Activated T-helper 17 cell treated with anti-CD3 and anti-CD28 coated beads, Interleukin-2, amount 50 U/mL, for 72 hours (primary cell): ENCODE results near the gene TST. TPM values are rescaled to one million over a fixed set of nuclear protein-coding genes. Genes with fewer than 3 reads are reported as not detected.

ENCODE experiments used
- ATAC-seq: fragments of 150-1000 bp; cut with Tn5 transposase; replicated peaks from 2 replicates; pipeline ENCODE4 v1.10.0; 2021; ENCODE audit warnings: mild to moderate bottlenecking, moderate library complexity
- H3K27ac Mint-ChIP-seq: one replicate; pipeline ENCODE4 v1.8.0; 2022; ENCODE audit warnings: mixed read lengths
- H3K27me3 Mint-ChIP-seq: one replicate; pipeline ENCODE4 v1.8.0; 2022; ENCODE audit warnings: mixed read lengths
- H3K36me3 Mint-ChIP-seq: one replicate; pipeline ENCODE4 v1.8.0; 2022; ENCODE audit warnings: low read depth, mild to moderate bottlenecking, mixed read lengths
- H3K4me1 Mint-ChIP-seq: one replicate; pipeline ENCODE4 v1.8.0; 2022; ENCODE audit warnings: mixed read lengths
- H3K4me3 Mint-ChIP-seq: one replicate; pipeline ENCODE4 v1.8.0; 2022; ENCODE audit warnings: mild to moderate bottlenecking, mixed read lengths
- H3K9me3 Mint-ChIP-seq: one replicate; pipeline ENCODE4 v1.8.0; 2022; ENCODE audit warnings: mixed read lengths
- total RNA-seq, 2 donors: library from RNA; stranded (reverse); gene quantifications; one replicate each; pipeline ENCODE4 v1.2.3, GENCODE V29; 2022

TST gene
- total RNA-seq, 2 donors from 2014 or later = 8.2 to 14.5 TPM

- no peaks in the 10 kb centered on the region for H3K9me3 Mint-ChIP-seq
- H3K27ac Mint-ChIP-seq = no peak overlapping the region
- no peaks in the 10 kb centered on the region for H3K36me3 Mint-ChIP-seq
- no peak overlapping the region for H3K4me3 Mint-ChIP-seq
- peaks cover 7% of the 10 kb centered on the region for H3K27me3 Mint-ChIP-seq
- no peaks in the 10 kb centered on the region for H3K4me1 Mint-ChIP-seq
- ATAC-seq = no peak
These were observed 11.5 kb upstream of the TST start for GRCh38 chr22:37030560-37031281.

DNA sequence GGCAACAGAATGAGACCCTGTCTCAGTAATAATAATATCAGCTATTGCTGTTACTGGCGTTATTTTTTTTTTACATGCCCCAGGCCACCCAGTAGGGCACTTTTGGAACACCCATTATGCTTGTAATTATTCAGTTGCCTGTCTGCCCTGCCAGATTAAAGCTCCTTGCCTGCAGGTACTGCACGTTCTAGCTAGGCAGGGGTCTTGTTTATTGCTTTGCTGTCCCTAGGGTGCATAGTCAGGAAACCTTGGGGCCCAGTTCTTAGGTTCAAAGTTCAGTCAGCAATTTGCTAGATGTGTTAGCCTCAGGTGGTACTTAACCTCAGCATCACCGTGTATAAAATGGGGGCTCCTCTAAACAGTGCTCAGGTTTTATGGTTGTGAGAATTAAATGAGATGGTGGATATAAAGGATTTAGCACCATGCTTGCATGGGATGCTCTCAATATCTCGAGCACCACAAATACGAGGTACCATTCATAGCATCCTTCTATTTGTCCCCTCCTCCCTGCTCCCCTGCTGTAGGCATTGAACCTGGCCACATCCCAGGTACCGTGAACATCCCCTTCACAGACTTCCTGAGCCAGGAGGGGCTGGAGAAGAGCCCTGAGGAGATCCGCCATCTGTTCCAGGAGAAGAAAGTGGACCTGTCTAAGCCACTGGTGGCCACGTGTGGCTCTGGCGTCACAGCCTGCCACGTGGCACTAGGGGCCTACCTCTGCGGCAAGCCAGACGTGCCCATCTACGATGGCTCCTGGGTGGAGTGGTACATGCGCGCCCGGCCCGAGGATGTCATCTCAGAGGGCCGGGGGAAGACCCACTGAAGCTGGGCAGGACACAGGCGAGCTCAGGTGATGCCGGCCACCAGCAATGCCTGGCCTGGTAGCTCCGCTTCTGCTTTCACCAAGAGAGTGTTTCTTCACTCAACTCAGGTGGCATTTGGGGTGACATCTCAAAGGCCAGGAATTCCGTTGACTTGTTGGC lies 9.7 kb upstream of the TST start:
- H3K4me3 Mint-ChIP-seq = no peak overlapping the region
- peaks cover 3% of the 10 kb centered on the region for H3K4me1 Mint-ChIP-seq
- no peak for ATAC-seq
- H3K9me3 Mint-ChIP-seq = no peaks in the 10 kb centered on the region
- no peaks in the 10 kb centered on the region for H3K27me3 Mint-ChIP-seq
- peaks cover 4% of the 10 kb centered on the region for H3K36me3 Mint-ChIP-seq
- H3K27ac Mint-ChIP-seq = no peak overlapping the region

DNA sequence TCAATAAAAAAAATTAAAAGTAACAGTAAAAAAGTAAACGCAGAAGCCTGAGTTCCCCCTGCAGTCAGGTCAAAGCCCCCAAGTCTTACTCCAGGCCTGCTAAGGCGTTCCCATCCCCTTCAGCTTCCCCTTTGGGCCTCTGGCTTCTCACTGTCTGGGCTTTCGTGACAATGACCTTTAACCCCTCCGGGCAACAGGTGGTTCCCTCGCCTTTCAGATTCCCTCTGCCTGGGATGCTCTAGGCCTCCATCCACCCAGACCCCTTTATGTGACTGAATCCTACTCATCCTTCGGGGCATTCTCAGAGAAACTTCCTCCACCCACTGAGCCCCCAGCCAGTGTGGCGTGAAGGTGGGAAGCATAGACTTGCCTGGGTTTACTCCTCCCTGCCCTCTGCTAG lies 8.3 kb upstream of the TST start:
- peaks cover 3% of the 10 kb centered on the region for H3K4me1 Mint-ChIP-seq
- H3K9me3 Mint-ChIP-seq = no peaks in the 10 kb centered on the region
- H3K4me3 Mint-ChIP-seq = no peak overlapping the region
- no peak overlapping the region for H3K27ac Mint-ChIP-seq
- H3K27me3 Mint-ChIP-seq = no peaks in the 10 kb centered on the region
- H3K36me3 Mint-ChIP-seq = peaks cover 4% of the 10 kb centered on the region
- no peak for ATAC-seq

DNA sequence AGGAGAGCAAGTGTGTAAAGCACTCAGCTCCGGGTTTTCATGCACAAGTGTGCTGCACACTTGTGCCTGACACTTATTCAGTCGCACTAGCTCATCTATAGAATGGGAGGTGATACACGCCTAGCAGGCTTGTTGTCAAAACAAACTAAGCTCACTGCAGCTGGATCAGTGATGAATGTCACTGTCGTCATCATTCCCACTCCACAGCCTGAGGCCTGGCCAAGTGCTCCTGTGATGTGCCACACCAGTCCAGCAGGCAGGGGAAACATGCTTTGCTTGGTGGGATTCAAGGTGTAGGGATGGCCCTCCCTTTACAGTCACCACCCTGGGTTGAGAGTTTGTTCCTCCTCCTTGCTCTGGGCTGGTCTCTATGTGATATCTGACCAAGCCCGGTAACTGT lies 7.1 kb upstream of the TST start:
- Mint-ChIP-seq H3K36me3 (peaks cover 4% of the 10 kb centered on the region), H3K27ac (no peak overlapping the region), H3K9me3 (no peaks in the 10 kb centered on the region), H3K4me3 (no peak overlapping the region), H3K27me3 (no peaks in the 10 kb centered on the region), H3K4me1 (peaks cover 8% of the 10 kb centered on the region)
- ATAC-seq = no peak

DNA sequence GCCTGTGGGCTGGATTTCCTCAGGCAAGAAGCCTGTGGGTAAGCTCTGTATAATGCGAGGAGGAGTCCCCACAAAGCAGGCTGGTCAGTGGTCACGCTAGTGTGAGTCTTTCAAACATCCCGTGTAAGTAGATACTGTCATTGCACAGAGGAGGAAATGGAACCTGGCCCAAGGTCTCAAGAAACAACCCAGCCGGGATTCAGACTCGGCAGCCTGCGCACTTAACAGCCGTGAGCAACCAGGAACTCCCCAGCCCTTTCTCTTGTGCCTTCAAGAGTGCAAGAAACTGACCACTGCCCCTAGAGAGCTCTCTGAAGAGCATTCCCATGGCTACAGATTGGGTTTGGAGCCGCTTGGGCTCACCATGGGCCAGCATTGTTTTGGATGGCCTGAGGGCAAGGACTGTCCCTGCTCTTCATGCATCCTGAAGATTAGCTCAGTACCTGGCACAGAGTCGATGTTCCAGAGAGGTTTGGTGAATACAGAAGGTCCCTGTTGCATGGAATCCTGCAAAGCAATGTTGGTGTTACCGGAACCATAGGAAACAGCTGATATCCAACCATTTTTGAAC lies 6.3 kb upstream of the TST start:
- peaks cover 4% of the 10 kb centered on the region for H3K36me3 Mint-ChIP-seq
- no peaks in the 10 kb centered on the region for H3K27me3 Mint-ChIP-seq
- no peak overlapping the region for H3K27ac Mint-ChIP-seq
- H3K9me3 Mint-ChIP-seq = no peaks in the 10 kb centered on the region
- peaks cover 8% of the 10 kb centered on the region for H3K4me1 Mint-ChIP-seq
- no peak overlapping the region for H3K4me3 Mint-ChIP-seq
- no peak for ATAC-seq

GRCh38 chr22:37024339-37025157 lies 5.3 kb upstream of the TST start:
- Mint-ChIP-seq H3K36me3 (peaks cover 4% of the 10 kb centered on the region), H3K4me1 (peaks cover 8% of the 10 kb centered on the region), H3K27me3 (no peaks in the 10 kb centered on the region), H3K27ac (no peak overlapping the region), H3K4me3 (no peak overlapping the region), H3K9me3 (no peaks in the 10 kb centered on the region)
- ATAC-seq = no peak

GRCh38 chr22:37023743-37024338 lies 4.6 kb upstream of the TST start:
- Mint-ChIP-seq H3K4me3 (no peak overlapping the region), H3K27ac (no peak overlapping the region), H3K9me3 (no peaks in the 10 kb centered on the region), H3K4me1 (peaks cover 8% of the 10 kb centered on the region), H3K27me3 (no peaks in the 10 kb centered on the region), H3K36me3 (peaks cover 4% of the 10 kb centered on the region)
- ATAC-seq = no peak

- H3K4me1 Mint-ChIP-seq = peaks cover 8% of the 10 kb centered on the region
- no peaks in the 10 kb centered on the region for H3K27me3 Mint-ChIP-seq
- no peaks in the 10 kb centered on the region for H3K9me3 Mint-ChIP-seq
- ATAC-seq = no peak
- H3K4me3 Mint-ChIP-seq = no peak overlapping the region
- H3K36me3 Mint-ChIP-seq = peaks cover 4% of the 10 kb centered on the region
- H3K27ac Mint-ChIP-seq = no peak overlapping the region
These were observed 3.5 kb upstream of the TST start for GRCh38 chr22:37022483-37023337.

- Mint-ChIP-seq H3K36me3 (peaks cover 4% of the 10 kb centered on the region), H3K27ac (no peak overlapping the region), H3K4me1 (peaks cover 8% of the 10 kb centered on the region), H3K9me3 (no peaks in the 10 kb centered on the region), H3K27me3 (no peaks in the 10 kb centered on the region), H3K4me3 (peak overlapping the region; percentile 48)
- peak; percentile 36 for ATAC-seq
These were observed 2.6 kb upstream of the TST start for GRCh38 chr22:37021710-37022482.

GRCh38 chr22:37021041-37021440 lies 1.8 kb upstream of the TST start:
- H3K27me3 Mint-ChIP-seq = no peaks in the 10 kb centered on the region
- ATAC-seq = no peak
- H3K4me3 Mint-ChIP-seq = peak overlapping the region; percentile 80
- H3K27ac Mint-ChIP-seq = no peak overlapping the region
- peaks cover 8% of the 10 kb centered on the region for H3K4me1 Mint-ChIP-seq
- H3K36me3 Mint-ChIP-seq = peaks cover 4% of the 10 kb centered on the region
- no peaks in the 10 kb centered on the region for H3K9me3 Mint-ChIP-seq

DNA sequence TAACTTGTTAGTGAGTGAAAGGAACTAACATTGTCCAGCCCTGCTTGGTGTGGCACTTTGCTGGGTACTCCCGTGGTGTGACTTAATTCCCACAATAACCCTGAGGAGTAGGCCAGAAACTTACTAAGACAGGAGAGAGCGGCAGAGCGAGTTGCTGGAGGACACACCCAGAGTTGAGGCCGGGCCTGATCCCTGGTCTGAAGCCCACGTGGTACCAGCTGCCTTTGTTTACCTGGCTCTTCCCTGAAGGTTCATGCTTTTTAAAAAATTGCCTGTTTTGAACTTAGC lies 889 bp upstream of the TST start:
- H3K4me3 Mint-ChIP-seq = peak overlapping the region; percentile 80
- peak overlapping the region; percentile 58 for H3K27ac Mint-ChIP-seq
- peaks cover 4% of the 10 kb centered on the region for H3K36me3 Mint-ChIP-seq
- H3K27me3 Mint-ChIP-seq = no peaks in the 10 kb centered on the region
- peaks cover 8% of the 10 kb centered on the region for H3K4me1 Mint-ChIP-seq
- peak; percentile 14 for ATAC-seq
- H3K9me3 Mint-ChIP-seq = no peaks in the 10 kb centered on the region

- Mint-ChIP-seq H3K27ac (no peak overlapping the region), H3K9me3 (no peaks in the 10 kb centered on the region), H3K4me1 (peaks cover 5% of the 10 kb centered on the region), H3K36me3 (no peaks in the 10 kb centered on the region), H3K27me3 (no peaks in the 10 kb centered on the region), H3K4me3 (peak overlapping the region; percentile 66)
- ATAC-seq = peak; percentile 44
These were observed 385 bp downstream of the TST start for GRCh38 chr22:37018815-37019308.
